Stomach smooth muscle (tissue), 2 donors: ENCODE results near the gene TRERF1.
A peak's percentile ranks its signal among the peaks of the same experiment; 100 is the strongest.

Experiments used
- H3K27ac ChIP-seq: one replicate; pipeline ENCODE4 v1.7.0; 2013; ENCODE audit warnings: mild to moderate bottlenecking, low read length, inconsistent platforms
- H3K27me3 ChIP-seq, 2 donors: one replicate each; pipeline ENCODE4 v1.7.0; 2013; ENCODE audit warnings: low read length in 2 of 2; ENCODE audit not compliant: insufficient read depth in 2 of 2, control insufficient read depth in 1 of 2
- H3K36me3 ChIP-seq, 2 donors: one replicate each; pipeline ENCODE4 v1.7.0; 2013; ENCODE audit warnings: low read length in 2 of 2; ENCODE audit not compliant: control insufficient read depth in 2 of 2, insufficient read depth in 2 of 2
- H3K4me1 ChIP-seq: one replicate; pipeline ENCODE4 v1.7.0; 2013; ENCODE audit warnings: low read length; ENCODE audit not compliant: control insufficient read depth, insufficient read depth
- H3K4me3 ChIP-seq, 2 donors: one replicate each; pipeline ENCODE4 v1.7.0; 2013; ENCODE audit warnings: low read length in 2 of 2
- H3K9ac ChIP-seq, 2 donors: one replicate each; pipeline ENCODE4 v1.7.0; 2013; ENCODE audit warnings: low read length in 2 of 2, mild to moderate bottlenecking in 1 of 2
- H3K9me3 ChIP-seq, 2 donors: one replicate each; pipeline ENCODE4 v1.7.0; 2013; ENCODE audit warnings: low read length in 2 of 2; ENCODE audit not compliant: control insufficient read depth in 2 of 2
- donor health status: healthy.
- donor health status: Pancreatic carcinoma.

TRERF1 gene, protein sequence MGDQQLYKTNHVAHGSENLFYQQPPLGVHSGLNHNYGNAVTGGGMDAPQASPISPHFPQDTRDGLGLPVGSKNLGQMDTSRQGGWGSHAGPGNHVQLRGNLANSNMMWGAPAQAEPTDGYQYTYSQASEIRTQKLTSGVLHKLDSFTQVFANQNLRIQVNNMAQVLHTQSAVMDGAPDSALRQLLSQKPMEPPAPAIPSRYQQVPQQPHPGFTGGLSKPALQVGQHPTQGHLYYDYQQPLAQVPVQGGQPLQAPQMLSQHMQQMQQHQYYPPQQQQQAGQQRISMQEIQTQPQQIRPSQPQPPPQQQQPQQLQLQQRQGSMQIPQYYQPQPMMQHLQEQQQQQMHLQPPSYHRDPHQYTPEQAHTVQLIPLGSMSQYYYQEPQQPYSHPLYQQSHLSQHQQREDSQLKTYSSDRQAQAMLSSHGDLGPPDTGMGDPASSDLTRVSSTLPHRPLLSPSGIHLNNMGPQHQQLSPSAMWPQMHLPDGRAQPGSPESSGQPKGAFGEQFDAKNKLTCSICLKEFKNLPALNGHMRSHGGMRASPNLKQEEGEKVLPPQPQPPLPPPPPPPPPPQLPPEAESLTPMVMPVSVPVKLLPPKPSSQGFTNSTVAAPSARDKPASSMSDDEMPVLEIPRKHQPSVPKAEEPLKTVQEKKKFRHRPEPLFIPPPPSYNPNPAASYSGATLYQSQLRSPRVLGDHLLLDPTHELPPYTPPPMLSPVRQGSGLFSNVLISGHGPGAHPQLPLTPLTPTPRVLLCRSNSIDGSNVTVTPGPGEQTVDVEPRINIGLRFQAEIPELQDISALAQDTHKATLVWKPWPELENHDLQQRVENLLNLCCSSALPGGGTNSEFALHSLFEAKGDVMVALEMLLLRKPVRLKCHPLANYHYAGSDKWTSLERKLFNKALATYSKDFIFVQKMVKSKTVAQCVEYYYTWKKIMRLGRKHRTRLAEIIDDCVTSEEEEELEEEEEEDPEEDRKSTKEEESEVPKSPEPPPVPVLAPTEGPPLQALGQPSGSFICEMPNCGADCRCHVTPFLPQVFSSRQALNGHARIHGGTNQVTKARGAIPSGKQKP (N-terminal part only)

GRCh38 chr6:42451333-42452170 is at the start of gene TRERF1:
Gene TRERF1, minus strand, starts transcription at chr6:42451926. Its CDS starts 182,336 bp downstream, at chr6:42269590.
- Histone ChIP-seq H3K27ac (peak within 1 kb of the TSS; percentile 80), H3K36me3 (no peaks in the 10 kb centered on the region), H3K9ac (peak within 1 kb of the TSS; percentile 68 to 71), H3K27me3 (no peaks in the 10 kb centered on the region), H3K4me3 (peak within 1 kb of the TSS; percentile 86), H3K9me3 (no peaks in the 10 kb centered on the region), H3K4me1 (peaks cover 17% of the 10 kb centered on the region)

GRCh38 chr6:42498473-42499128 is 46.9 kb upstream of the TRERF1 start:
- Histone ChIP-seq H3K4me3 (no peak overlapping the region), H3K9ac (no peak overlapping the region), H3K27ac (no peak overlapping the region), H3K9me3 (no peaks in the 10 kb centered on the region), H3K36me3 (no peaks in the 10 kb centered on the region), H3K4me1 (no peaks in the 10 kb centered on the region), H3K27me3 (no peaks in the 10 kb centered on the region)

- H3K27ac ChIP-seq = no peak overlapping the region
- no peaks in the 10 kb centered on the region for H3K9me3 ChIP-seq
- no peak overlapping the region for H3K9ac ChIP-seq
- H3K4me3 ChIP-seq = no peak overlapping the region
- H3K36me3 ChIP-seq = no peaks in the 10 kb centered on the region
- H3K4me1 ChIP-seq = no peaks in the 10 kb centered on the region
- H3K27me3 ChIP-seq = no peaks in the 10 kb centered on the region
Measured at GRCh38 chr6:42493914-42494539, 42.3 kb upstream of the TRERF1 start.

- no peak overlapping the region for H3K27ac ChIP-seq
- no peaks in the 10 kb centered on the region for H3K4me1 ChIP-seq
- no peaks in the 10 kb centered on the region for H3K9me3 ChIP-seq
- no peak overlapping the region for H3K4me3 ChIP-seq
- no peaks in the 10 kb centered on the region for H3K36me3 ChIP-seq
- no peak overlapping the region for H3K9ac ChIP-seq
- H3K27me3 ChIP-seq = no peaks in the 10 kb centered on the region
Measured at GRCh38 chr6:42488129-42488528, 36.4 kb upstream of the TRERF1 start.

DNA sequence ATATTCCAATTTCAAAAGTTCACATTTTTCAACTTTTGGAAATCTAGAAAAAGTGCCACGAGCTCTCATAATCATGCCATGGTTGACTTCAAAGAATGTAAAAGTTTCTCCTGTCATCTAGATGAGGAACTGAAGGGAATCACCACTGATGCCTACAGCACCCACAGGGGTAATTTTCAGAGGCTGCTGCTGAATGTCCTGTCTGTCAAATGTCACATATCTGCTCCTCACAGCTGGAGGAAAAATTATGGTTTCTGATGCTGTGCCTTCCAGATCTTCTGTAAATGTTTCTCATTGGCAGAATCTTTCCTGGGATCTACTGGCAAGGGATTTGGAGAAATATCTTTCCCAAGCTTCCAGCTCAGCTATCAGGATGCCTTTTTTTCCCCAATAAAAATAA is 32.5 kb upstream of the TRERF1 start:
- Histone ChIP-seq H3K36me3 (no peaks in the 10 kb centered on the region), H3K9me3 (no peaks in the 10 kb centered on the region), H3K27ac (no peak overlapping the region), H3K4me3 (no peak overlapping the region), H3K4me1 (no peaks in the 10 kb centered on the region), H3K9ac (no peak overlapping the region), H3K27me3 (no peaks in the 10 kb centered on the region)

DNA sequence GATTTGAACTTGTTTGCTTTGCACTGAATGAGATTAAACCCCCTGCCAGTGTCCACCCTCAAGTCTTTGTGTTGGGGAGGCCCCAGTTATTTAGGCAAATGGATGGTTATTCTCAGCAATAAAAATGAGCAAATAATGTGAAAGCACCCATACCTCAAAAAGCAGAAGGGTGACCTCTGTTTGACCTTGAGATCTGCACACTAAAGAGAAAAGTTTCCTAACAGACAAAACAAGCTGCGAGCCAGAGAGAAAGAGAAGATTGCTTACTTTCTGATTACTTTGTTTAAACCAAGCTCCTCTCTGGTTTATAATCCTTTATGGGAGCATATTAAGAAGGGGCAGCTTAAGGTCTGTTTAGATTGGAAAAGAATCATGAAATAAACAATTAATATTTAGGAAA is 30.4 kb upstream of the TRERF1 start:
- no peaks in the 10 kb centered on the region for H3K27me3 ChIP-seq
- no peaks in the 10 kb centered on the region for H3K4me1 ChIP-seq
- H3K4me3 ChIP-seq = no peak overlapping the region
- no peak overlapping the region for H3K27ac ChIP-seq
- no peaks in the 10 kb centered on the region for H3K36me3 ChIP-seq
- no peak overlapping the region for H3K9ac ChIP-seq
- H3K9me3 ChIP-seq = no peaks in the 10 kb centered on the region

- Histone ChIP-seq H3K36me3 (no peaks in the 10 kb centered on the region), H3K27me3 (no peaks in the 10 kb centered on the region), H3K9me3 (no peaks in the 10 kb centered on the region), H3K27ac (no peak overlapping the region), H3K4me3 (no peak overlapping the region), H3K9ac (no peak overlapping the region), H3K4me1 (no peaks in the 10 kb centered on the region)
Measured at GRCh38 chr6:42471714-42472113, 20.0 kb upstream of the TRERF1 start.

GRCh38 chr6:42471142-42471541 is 19.4 kb upstream of the TRERF1 start:
- H3K4me1 ChIP-seq = no peaks in the 10 kb centered on the region
- no peaks in the 10 kb centered on the region for H3K27me3 ChIP-seq
- no peak overlapping the region for H3K9ac ChIP-seq
- H3K27ac ChIP-seq = no peak overlapping the region
- H3K4me3 ChIP-seq = no peak overlapping the region
- no peaks in the 10 kb centered on the region for H3K9me3 ChIP-seq
- H3K36me3 ChIP-seq = no peaks in the 10 kb centered on the region

DNA sequence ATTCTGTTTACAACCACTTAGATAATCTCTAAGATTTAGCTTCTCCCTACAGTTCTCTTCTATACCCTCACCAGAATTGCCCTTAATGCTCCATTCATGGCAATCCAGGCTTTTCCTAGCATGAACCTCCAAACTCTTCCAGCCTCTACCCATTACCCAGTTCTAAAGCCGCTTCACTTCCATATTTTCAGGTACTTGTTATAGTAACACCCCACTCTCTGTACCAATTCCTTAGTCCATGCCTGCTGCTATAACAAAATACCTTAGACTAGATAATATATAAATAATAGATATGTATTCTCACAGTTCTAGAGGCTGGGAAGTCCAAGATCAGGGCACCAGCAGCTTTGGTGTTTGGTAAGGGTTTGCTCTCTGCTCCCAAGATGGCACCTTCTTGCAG is 16.5 kb upstream of the TRERF1 start:
- Histone ChIP-seq H3K4me3 (no peak overlapping the region), H3K27me3 (no peaks in the 10 kb centered on the region), H3K4me1 (no peaks in the 10 kb centered on the region), H3K9me3 (no peaks in the 10 kb centered on the region), H3K9ac (no peak overlapping the region), H3K27ac (no peak overlapping the region), H3K36me3 (no peaks in the 10 kb centered on the region)
